Cardiac fibroblast (primary cell): Measurements from ENCODE around the gene TMC3.
A peak's percentile ranks its signal among the peaks of the same experiment; 100 is the strongest.

Experiments used
- DNase-seq, 2 donors: peaks; one replicate each; pipeline versions ENCODE4 v3.0.0 to v3.0.0-alpha.2; 2010; ENCODE audit warnings: low read depth in 2 of 2
- H3K4me3 ChIP-seq, 2 donors: replicated peaks in 1 of 2; 1 replicate in 1 of 2; 2 replicates in 1 of 2; pipeline ENCODE4 v1.5.1; 2011; ENCODE audit warnings: low read depth in 2 of 2, low read length in 2 of 2, mild to moderate bottlenecking in 2 of 2, moderate library complexity in 1 of 2
- CTCF ChIP-seq: IDR thresholded peaks from one replicate; pipeline ENCODE4 v1.5.1; 2011; ENCODE audit warnings: low read depth, mild to moderate bottlenecking, low read length, inconsistent platforms

TMC3 gene

GRCh38 chr15:81294516-81294880, 79.5 kb downstream of the TMC3 start:
- no peak for TF ChIP-seq CTCF
- H3K4me3 ChIP-seq: no peak overlapping the region
- DNase-seq: no peak

GRCh38 chr15:81293728-81294515, 80.1 kb downstream of the TMC3 start:
- no peak for TF ChIP-seq CTCF
- DNase-seq: no peak
- no peak overlapping the region for H3K4me3 ChIP-seq

- DNase-seq: no peak
- no peak overlapping the region for H3K4me3 ChIP-seq
- TF ChIP-seq CTCF: no peak
These were observed 81.5 kb downstream of the TMC3 start for GRCh38 chr15:81292523-81293001.

- DNase-seq: no peak
- no peak overlapping the region for H3K4me3 ChIP-seq
- no peak for TF ChIP-seq CTCF
These were observed 82.0 kb downstream of the TMC3 start for GRCh38 chr15:81291916-81292522.

- TF ChIP-seq CTCF: no peak
- DNase-seq: peak in 1 of 2 donors; percentile 4
- no peak overlapping the region for H3K4me3 ChIP-seq
These were observed 84.1 kb downstream of the TMC3 start for GRCh38 chr15:81289910-81290309.

GRCh38 chr15:81288616-81289015, 85.4 kb downstream of the TMC3 start:
- TF ChIP-seq CTCF: no peak
- DNase-seq: no peak
- H3K4me3 ChIP-seq: no peak overlapping the region

GRCh38 chr15:81288040-81288439, 86.0 kb downstream of the TMC3 start:
- no peak for DNase-seq
- no peak overlapping the region for H3K4me3 ChIP-seq

More at GRCh38 chr15:81288040-81288439, 86.0 kb downstream of the TMC3 start:
- TF ChIP-seq CTCF: no peak
